HepG2 (cell line): ENCODE results near the gene RUFY2. TPM values are rescaled to one million over a fixed set of nuclear protein-coding genes. Genes with fewer than 3 reads are reported as not detected.

Source experiments
- ATF5 ChIP-seq: sonication (generic); formaldehyde crosslinking; IDR thresholded peaks from 2 replicates; pipeline ENCODE4 v1.4.0; 2020; ENCODE audit warnings: mild to moderate bottlenecking, low read depth, missing genetic modification reagents
- GLI4 ChIP-seq: sonication (generic); formaldehyde crosslinking; IDR thresholded peaks from 2 replicates; pipeline ENCODE4 v1.5.1; 2020; ENCODE audit warnings: missing genetic modification reagents, mild to moderate bottlenecking, moderate library complexity, borderline replicate concordance
- HNRNPLL ChIP-seq: fragments of 200-400 bp; formaldehyde crosslinking; IDR thresholded peaks from 2 replicates; pipeline ENCODE4 v1.6.1; 2017; ENCODE audit warnings: mild to moderate bottlenecking, low read depth, low read length; ENCODE audit not compliant: poor library complexity, severe bottlenecking
- HOXA5 ChIP-seq: sonication (generic); formaldehyde crosslinking; IDR thresholded peaks from 2 replicates; pipeline ENCODE4 v1.4.0; 2020; ENCODE audit warnings: missing genetic modification reagents
- KMT2A ChIP-seq: sonication (generic); formaldehyde crosslinking; IDR thresholded peaks from 2 replicates; pipeline ENCODE4 v1.4.0; 2020; ENCODE audit warnings: missing genetic modification reagents
- SKIL ChIP-seq: sonication (generic); formaldehyde crosslinking; IDR thresholded peaks from 2 replicates; pipeline ENCODE4 v1.8.0; 2022; ENCODE audit warnings: missing genetic modification reagents, mild to moderate bottlenecking, moderate library complexity, borderline replicate concordance
- TFDP1 ChIP-seq: IDR thresholded peaks from 2 replicates; pipeline ENCODE4 v1.6.1; 2016; ENCODE audit warnings: missing compliant biosample characterization, missing genetic modification reagents, borderline replicate concordance
- YY1 ChIP-seq: IDR thresholded peaks from 2 replicates; pipeline ENCODE4 v1.6.1; 2011; ENCODE audit warnings: low read length, low read depth, moderate library complexity, mild to moderate bottlenecking; ENCODE audit not compliant: insufficient read depth, insufficient replicate concordance
- ZKSCAN1 ChIP-seq: fragments of 150-350 bp; IDR thresholded peaks from 2 replicates; pipeline ENCODE4 v1.6.1; 2014; ENCODE audit warnings: low read length
- ZKSCAN5 ChIP-seq: sonication (generic); formaldehyde crosslinking; IDR thresholded peaks from 2 replicates; pipeline ENCODE4 v1.5.1; 2020; ENCODE audit warnings: mild to moderate bottlenecking, missing genetic modification reagents
- ZNF720 ChIP-seq: sonication (generic); formaldehyde crosslinking; IDR thresholded peaks from 2 replicates; pipeline ENCODE4 v1.4.0; 2020; ENCODE audit warnings: missing genetic modification reagents
- ZNF740 ChIP-seq: sonication (generic); formaldehyde crosslinking; IDR thresholded peaks from 2 replicates; pipeline ENCODE4 v1.4.0; 2020; ENCODE audit warnings: missing genetic modification reagents
- ZSCAN31 ChIP-seq: sonication (generic); formaldehyde crosslinking; IDR thresholded peaks from 2 replicates; pipeline ENCODE4 v1.5.0; 2020; ENCODE audit warnings: low read depth, mild to moderate bottlenecking, missing genetic modification reagents
- polyA plus RNA-seq, 8 experiments: library from polyadenylated mRNA; depleted of rRNA in 3 of 8; stranded (reverse) in 7 of 8; unstranded in 1 of 8; fragments of >200 nt; fragmentation: Illumina TruSeq in 4 of 8; extraction: Trizol in 4 of 8; gene quantifications; 2 replicates each; pipeline versions ENCODE4 v1.2.1 to v1.2.3, GENCODE V29; 2011 to 2016; ENCODE audit warnings: low read depth in 4 of 8, missing spikeins in 1 of 8, mixed read lengths in 1 of 8; ENCODE audit not compliant: insufficient read depth in 1 of 8
- total RNA-seq, 5 experiments: library from RNA; depleted of rRNA; stranded (reverse); fragments of >200 nt; fragmentation: Illumina TruSeq; extraction: Trizol; gene quantifications; 2 replicates each; pipeline ENCODE4 v1.2.3, GENCODE V29; 2016; ENCODE audit warnings: low read depth in 1 of 5
- TF ChIP-seq, protein P1 (sequence below): sonication (generic); formaldehyde crosslinking; IDR thresholded peaks from 2 replicates; pipeline ENCODE4 v1.4.0; 2020; ENCODE audit warnings: missing genetic modification reagents, borderline replicate concordance
- TF ChIP-seq, protein P2 (sequence below): sonication (generic); formaldehyde crosslinking; IDR thresholded peaks from 2 replicates; pipeline ENCODE4 v1.5.0; 2020; ENCODE audit warnings: mild to moderate bottlenecking, missing genetic modification reagents
- TF ChIP-seq, protein P3 (sequence below): IDR thresholded peaks from 2 replicates; pipeline ENCODE4 v1.6.1; 2016; ENCODE audit warnings: low read depth
- TF ChIP-seq, protein P4 (sequence below): sonication (generic); formaldehyde crosslinking; IDR thresholded peaks from 2 replicates; pipeline ENCODE4 v1.5.0; 2020; ENCODE audit warnings: missing genetic modification reagents, mild to moderate bottlenecking, borderline replicate concordance

Gene RUFY2
- total and polyA plus RNA-seq, 2 of the 13 experiments (the other 11 are each of a cell fraction or from before 2014, with no cell fraction given) = 10.1 to 16.1 TPM

DNA sequence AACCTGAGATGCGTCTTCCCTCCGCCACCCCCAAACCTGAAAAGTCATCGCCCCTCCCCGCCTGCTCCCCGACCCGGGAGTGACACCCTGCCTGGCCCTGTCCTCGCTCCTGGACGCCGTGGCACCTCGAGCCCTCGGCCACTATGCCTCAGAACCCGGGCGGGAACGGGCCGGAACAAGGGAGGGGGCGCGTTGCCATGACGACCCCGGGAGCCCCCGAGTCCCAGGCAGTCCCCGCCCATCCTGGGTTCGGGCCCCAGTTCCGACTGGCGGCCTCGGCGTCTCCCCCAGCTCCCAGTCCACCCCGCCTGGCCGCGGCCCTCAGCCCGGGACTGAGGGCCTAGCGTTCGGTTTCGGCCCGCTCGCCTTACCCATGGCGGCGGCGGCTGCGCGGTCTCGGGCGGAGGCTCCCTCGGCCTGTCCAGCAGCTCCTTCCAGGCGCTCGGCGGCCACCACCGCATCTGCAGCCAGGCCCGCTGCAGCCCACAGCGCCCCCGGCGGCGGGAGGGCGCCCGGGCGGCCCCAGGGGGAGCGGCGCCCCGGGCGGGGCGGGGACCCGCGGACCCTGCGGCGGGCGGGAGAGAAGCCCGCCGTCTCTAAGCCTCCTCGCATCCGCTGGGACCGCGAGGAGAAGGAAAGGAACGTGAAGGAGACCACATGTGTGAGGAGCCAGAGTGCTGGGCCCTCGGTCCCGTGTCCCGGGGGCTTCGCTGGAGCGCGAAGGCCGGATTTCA is at the start of gene RUFY2 (continued):
- TF ChIP-seq, protein P1, sequence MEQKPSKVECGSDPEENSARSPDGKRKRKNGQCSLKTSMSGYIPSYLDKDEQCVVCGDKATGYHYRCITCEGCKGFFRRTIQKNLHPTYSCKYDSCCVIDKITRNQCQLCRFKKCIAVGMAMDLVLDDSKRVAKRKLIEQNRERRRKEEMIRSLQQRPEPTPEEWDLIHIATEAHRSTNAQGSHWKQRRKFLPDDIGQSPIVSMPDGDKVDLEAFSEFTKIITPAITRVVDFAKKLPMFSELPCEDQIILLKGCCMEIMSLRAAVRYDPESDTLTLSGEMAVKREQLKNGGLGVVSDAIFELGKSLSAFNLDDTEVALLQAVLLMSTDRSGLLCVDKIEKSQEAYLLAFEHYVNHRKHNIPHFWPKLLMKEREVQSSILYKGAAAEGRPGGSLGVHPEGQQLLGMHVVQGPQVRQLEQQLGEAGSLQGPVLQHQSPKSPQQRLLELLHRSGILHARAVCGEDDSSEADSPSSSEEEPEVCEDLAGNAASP = no peak
- no peak for TF ChIP-seq ZNF720 (CRISPR knock-in tag)
- peak; percentile 14 for TF ChIP-seq KMT2A
- no peak for TF ChIP-seq SKIL (CRISPR knock-in tag)
- TF ChIP-seq, protein P2, sequence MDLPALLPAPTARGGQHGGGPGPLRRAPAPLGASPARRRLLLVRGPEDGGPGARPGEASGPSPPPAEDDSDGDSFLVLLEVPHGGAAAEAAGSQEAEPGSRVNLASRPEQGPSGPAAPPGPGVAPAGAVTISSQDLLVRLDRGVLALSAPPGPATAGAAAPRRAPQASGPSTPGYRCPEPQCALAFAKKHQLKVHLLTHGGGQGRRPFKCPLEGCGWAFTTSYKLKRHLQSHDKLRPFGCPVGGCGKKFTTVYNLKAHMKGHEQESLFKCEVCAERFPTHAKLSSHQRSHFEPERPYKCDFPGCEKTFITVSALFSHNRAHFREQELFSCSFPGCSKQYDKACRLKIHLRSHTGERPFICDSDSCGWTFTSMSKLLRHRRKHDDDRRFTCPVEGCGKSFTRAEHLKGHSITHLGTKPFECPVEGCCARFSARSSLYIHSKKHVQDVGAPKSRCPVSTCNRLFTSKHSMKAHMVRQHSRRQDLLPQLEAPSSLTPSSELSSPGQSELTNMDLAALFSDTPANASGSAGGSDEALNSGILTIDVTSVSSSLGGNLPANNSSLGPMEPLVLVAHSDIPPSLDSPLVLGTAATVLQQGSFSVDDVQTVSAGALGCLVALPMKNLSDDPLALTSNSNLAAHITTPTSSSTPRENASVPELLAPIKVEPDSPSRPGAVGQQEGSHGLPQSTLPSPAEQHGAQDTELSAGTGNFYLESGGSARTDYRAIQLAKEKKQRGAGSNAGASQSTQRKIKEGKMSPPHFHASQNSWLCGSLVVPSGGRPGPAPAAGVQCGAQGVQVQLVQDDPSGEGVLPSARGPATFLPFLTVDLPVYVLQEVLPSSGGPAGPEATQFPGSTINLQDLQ (CRISPR knock-in tag) = no peak
- no peak for TF ChIP-seq ATF5 (CRISPR knock-in tag)
- TF ChIP-seq ZSCAN31 (CRISPR knock-in tag) = peak; percentile 39; the same call in 1 of the 2 replicates
- TF ChIP-seq ZNF740 (CRISPR knock-in tag) = no peak
- no peak for TF ChIP-seq ZKSCAN1
- no peak for TF ChIP-seq HOXA5
- TF ChIP-seq HNRNPLL = no peak
- TF ChIP-seq TFDP1 (CRISPR knock-in tag) = peak; percentile 45; the same call in 1 of the 2 replicates
- TF ChIP-seq, protein P3, sequence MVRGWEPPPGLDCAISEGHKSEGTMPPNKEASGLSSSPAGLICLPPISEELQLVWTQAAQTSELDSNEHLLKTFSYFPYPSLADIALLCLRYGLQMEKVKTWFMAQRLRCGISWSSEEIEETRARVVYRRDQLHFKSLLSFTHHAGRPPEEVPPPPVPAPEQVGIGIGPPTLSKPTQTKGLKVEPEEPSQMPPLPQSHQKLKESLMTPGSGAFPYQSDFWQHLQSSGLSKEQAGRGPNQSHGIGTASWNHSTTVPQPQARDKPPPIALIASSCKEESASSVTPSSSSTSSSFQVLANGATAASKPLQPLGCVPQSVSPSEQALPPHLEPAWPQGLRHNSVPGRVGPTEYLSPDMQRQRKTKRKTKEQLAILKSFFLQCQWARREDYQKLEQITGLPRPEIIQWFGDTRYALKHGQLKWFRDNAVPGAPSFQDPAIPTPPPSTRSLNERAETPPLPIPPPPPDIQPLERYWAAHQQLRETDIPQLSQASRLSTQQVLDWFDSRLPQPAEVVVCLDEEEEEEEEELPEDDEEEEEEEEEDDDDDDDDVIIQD (CRISPR knock-in tag) = no peak
- TF ChIP-seq ZKSCAN5 (CRISPR knock-in tag) = no peak
- peak; percentile 87 for TF ChIP-seq YY1
- TF ChIP-seq GLI4 (CRISPR knock-in tag) = no peak
- TF ChIP-seq, protein P4, sequence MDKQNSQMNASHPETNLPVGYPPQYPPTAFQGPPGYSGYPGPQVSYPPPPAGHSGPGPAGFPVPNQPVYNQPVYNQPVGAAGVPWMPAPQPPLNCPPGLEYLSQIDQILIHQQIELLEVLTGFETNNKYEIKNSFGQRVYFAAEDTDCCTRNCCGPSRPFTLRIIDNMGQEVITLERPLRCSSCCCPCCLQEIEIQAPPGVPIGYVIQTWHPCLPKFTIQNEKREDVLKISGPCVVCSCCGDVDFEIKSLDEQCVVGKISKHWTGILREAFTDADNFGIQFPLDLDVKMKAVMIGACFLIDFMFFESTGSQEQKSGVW (CRISPR knock-in tag) = no peak
